HepG2 (cell line): Measurements from ENCODE around the gene SNAI3. TPM values are rescaled to one million over a fixed set of nuclear protein-coding genes. Genes with fewer than 3 reads are reported as not detected.

Source experiments
- CBX5 ChIP-seq: sonication (generic); formaldehyde crosslinking; IDR thresholded peaks from 2 replicates; pipeline ENCODE4 v1.4.0; 2020; ENCODE audit warnings: missing genetic modification reagents, borderline replicate concordance
- GTF2F1 ChIP-seq: fragments of 150-350 bp; IDR thresholded peaks from 2 replicates; pipeline ENCODE4 v1.6.1; 2014; ENCODE audit warnings: low read length
- GTF3A ChIP-seq: sonication (generic); formaldehyde crosslinking; conservative IDR thresholded peaks from 2 replicates; pipeline ENCODE4 v1.4.0; 2020; ENCODE audit warnings: mild to moderate bottlenecking, missing genetic modification reagents
- HDAC2 ChIP-seq: sonication (generic); formaldehyde crosslinking; IDR thresholded peaks from 2 replicates; pipeline ENCODE4 v1.4.0; 2020; ENCODE audit warnings: missing genetic modification reagents
- HOXD1 ChIP-seq: sonication (generic); formaldehyde crosslinking; IDR thresholded peaks from 2 replicates; pipeline ENCODE4 v1.5.0; 2020; ENCODE audit warnings: missing genetic modification reagents
- JUNB ChIP-seq: sonication (generic); formaldehyde crosslinking; IDR thresholded peaks from 2 replicates; pipeline ENCODE4 v1.8.0; 2022; ENCODE audit warnings: missing genetic modification reagents, mild to moderate bottlenecking, borderline replicate concordance
- KLF16 ChIP-seq, 2 experiments: sonication (generic) in 1 of 2; formaldehyde crosslinking in 1 of 2; IDR thresholded peaks; 2 replicates each; pipeline versions ENCODE4 v1.6.1 to v1.8.0; 2016 to 2023; ENCODE audit warnings: missing genetic modification reagents in 2 of 2, missing compliant biosample characterization in 1 of 2
- MTA1 ChIP-seq: sonication (generic); formaldehyde crosslinking; IDR thresholded peaks from 2 replicates; pipeline ENCODE4 v1.4.0; 2020; ENCODE audit warnings: missing genetic modification reagents, mild to moderate bottlenecking, borderline replicate concordance
- PAX8 ChIP-seq: sonication (generic); formaldehyde crosslinking; IDR thresholded peaks from 2 replicates; pipeline ENCODE4 v1.8.0; 2022; ENCODE audit warnings: mild to moderate bottlenecking, missing genetic modification reagents, borderline replicate concordance
- RARG ChIP-seq: sonication (generic); formaldehyde crosslinking; IDR thresholded peaks from 2 replicates; pipeline ENCODE4 v1.4.0; 2020; ENCODE audit warnings: low read depth, mild to moderate bottlenecking, missing genetic modification reagents
- SP1 ChIP-seq, 2 experiments: fragments of 450-650 bp in 1 of 2; sonication (generic) in 1 of 2; formaldehyde crosslinking in 1 of 2; IDR thresholded peaks; 2 replicates each; pipeline versions ENCODE4 v1.4.0 to v1.6.1; 2016 to 2020; ENCODE audit warnings: missing genetic modification reagents in 1 of 2
- ZBTB7B ChIP-seq: sonication (generic); formaldehyde crosslinking; IDR thresholded peaks from 2 replicates; pipeline ENCODE4 v1.4.0; 2020; ENCODE audit warnings: missing genetic modification reagents
- ZC3H13 ChIP-seq: sonication (generic); formaldehyde crosslinking; IDR thresholded peaks from 2 replicates; pipeline ENCODE4 v1.8.1; 2023; ENCODE audit warnings: mild to moderate bottlenecking, missing genetic modification reagents, moderate library complexity
- ZEB1 ChIP-seq: IDR thresholded peaks from 2 replicates; pipeline ENCODE4 v1.6.1; 2012; ENCODE audit warnings: mild to moderate bottlenecking, low read depth, inconsistent platforms; ENCODE audit not compliant: insufficient replicate concordance
- ZFAT ChIP-seq: sonication (generic); formaldehyde crosslinking; conservative IDR thresholded peaks from 2 replicates; pipeline ENCODE4 v1.8.1; 2023; ENCODE audit warnings: missing genetic modification reagents, inconsistent platforms
- ZNF20 ChIP-seq: sonication (generic); formaldehyde crosslinking; IDR thresholded peaks from 2 replicates; pipeline ENCODE4 v1.4.0; 2020; ENCODE audit warnings: mild to moderate bottlenecking, moderate library complexity, missing genetic modification reagents
- ZNF333 ChIP-seq: sonication (generic); formaldehyde crosslinking; IDR thresholded peaks from 2 replicates; pipeline ENCODE4 v1.4.0; 2020; ENCODE audit warnings: mild to moderate bottlenecking, missing genetic modification reagents, borderline replicate concordance
- ZNF652 ChIP-seq: IDR thresholded peaks from 2 replicates; pipeline ENCODE4 v1.6.1; 2016; ENCODE audit warnings: low read depth, borderline replicate concordance
- polyA plus RNA-seq, 8 experiments: library from polyadenylated mRNA; depleted of rRNA in 3 of 8; stranded (reverse) in 7 of 8; unstranded in 1 of 8; fragments of >200 nt; fragmentation: Illumina TruSeq in 4 of 8; extraction: Trizol in 4 of 8; gene quantifications; 2 replicates each; pipeline versions ENCODE4 v1.2.1 to v1.2.3, GENCODE V29; 2011 to 2016; ENCODE audit warnings: low read depth in 4 of 8, missing spikeins in 1 of 8, mixed read lengths in 1 of 8; ENCODE audit not compliant: insufficient read depth in 1 of 8
- total RNA-seq, 5 experiments: library from RNA; depleted of rRNA; stranded (reverse); fragments of >200 nt; fragmentation: Illumina TruSeq; extraction: Trizol; gene quantifications; 2 replicates each; pipeline ENCODE4 v1.2.3, GENCODE V29; 2016; ENCODE audit warnings: low read depth in 1 of 5
- TF ChIP-seq, protein P1 (sequence below): sonication (generic); formaldehyde crosslinking; IDR thresholded peaks from 2 replicates; pipeline ENCODE4 v1.8.0; 2022; ENCODE audit warnings: mild to moderate bottlenecking, missing genetic modification reagents; ENCODE audit not compliant: insufficient replicate concordance
- TF ChIP-seq, protein P2 (sequence below), 2 experiments: sonication (generic) in 1 of 2; formaldehyde crosslinking in 1 of 2; IDR thresholded peaks; 2 replicates each; pipeline versions ENCODE4 v1.4.0 to v1.6.1; 2018 to 2020; ENCODE audit warnings: missing genetic modification reagents in 2 of 2, borderline replicate concordance in 1 of 2, low read depth in 1 of 2, mild to moderate bottlenecking in 1 of 2, missing biosample characterization in 1 of 2
- TF ChIP-seq, protein P3 (sequence below): sonication (generic); formaldehyde crosslinking; IDR thresholded peaks from 2 replicates; pipeline ENCODE4 v1.8.1; 2023; ENCODE audit warnings: mild to moderate bottlenecking, missing genetic modification reagents, borderline replicate concordance
- TF ChIP-seq, protein P4 (sequence below): sonication (generic); formaldehyde crosslinking; IDR thresholded peaks from 2 replicates; pipeline ENCODE4 v1.8.0; 2022; ENCODE audit warnings: missing genetic modification reagents, mild to moderate bottlenecking, moderate library complexity, borderline replicate concordance

Gene SNAI3
- total and polyA plus RNA-seq, 2 of the 13 experiments (the other 11 are each of a cell fraction or from before 2014, with no cell fraction given) = 0.09 to 0.18 TPM

DNA sequence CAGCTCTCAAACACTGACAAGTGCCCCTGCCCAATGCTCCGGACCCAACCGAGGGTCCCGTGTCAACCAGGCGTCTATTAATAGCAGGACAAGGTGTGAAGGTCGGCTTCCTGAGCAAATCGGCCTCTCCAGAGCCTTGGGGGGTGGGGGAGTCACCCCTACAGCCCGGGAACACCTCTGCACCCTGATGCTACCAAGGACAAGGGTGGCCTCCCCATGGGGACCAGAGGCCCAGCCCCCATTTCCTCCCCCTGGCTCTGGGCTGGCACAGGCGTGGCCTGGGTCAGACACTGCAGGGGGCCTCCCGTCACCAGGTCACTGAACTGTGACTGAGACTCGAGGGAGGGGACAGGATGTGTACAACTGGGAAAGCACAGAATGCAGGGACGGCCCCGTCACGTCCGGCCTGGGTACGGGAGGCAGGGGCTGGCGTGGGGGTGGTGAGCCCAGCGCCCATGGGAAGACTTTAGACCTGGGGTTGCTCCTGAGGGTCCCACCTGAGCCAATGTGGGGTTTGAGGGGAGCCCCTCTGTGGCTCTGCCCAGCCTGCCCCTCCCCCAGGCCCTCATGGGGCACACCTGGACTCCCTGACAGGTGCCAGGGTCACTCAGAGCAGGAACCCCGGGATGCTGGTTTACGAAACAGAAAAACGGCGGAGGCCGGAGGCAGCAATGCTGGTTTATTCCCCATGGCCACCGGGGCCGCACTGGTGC, 34.9 kb downstream of the SNAI3 start (continued):
- no peak for TF ChIP-seq GTF3A (CRISPR knock-in tag)
- no peak for TF ChIP-seq ZNF333 (CRISPR knock-in tag)
- TF ChIP-seq, protein P1, sequence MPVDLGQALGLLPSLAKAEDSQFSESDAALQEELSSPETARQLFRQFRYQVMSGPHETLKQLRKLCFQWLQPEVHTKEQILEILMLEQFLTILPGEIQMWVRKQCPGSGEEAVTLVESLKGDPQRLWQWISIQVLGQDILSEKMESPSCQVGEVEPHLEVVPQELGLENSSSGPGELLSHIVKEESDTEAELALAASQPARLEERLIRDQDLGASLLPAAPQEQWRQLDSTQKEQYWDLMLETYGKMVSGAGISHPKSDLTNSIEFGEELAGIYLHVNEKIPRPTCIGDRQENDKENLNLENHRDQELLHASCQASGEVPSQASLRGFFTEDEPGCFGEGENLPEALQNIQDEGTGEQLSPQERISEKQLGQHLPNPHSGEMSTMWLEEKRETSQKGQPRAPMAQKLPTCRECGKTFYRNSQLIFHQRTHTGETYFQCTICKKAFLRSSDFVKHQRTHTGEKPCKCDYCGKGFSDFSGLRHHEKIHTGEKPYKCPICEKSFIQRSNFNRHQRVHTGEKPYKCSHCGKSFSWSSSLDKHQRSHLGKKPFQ (CRISPR knock-in tag) = peak; percentile 78
- no peak; the same call in 1 of the 2 replicates for TF ChIP-seq ZC3H13 (CRISPR knock-in tag)
- peak; percentile 96 for TF ChIP-seq ZBTB7B
- TF ChIP-seq ZEB1 = peak; percentile 57
- peak; percentile 89 for TF ChIP-seq HDAC2
- TF ChIP-seq MTA1 (CRISPR knock-in tag) = peak; percentile 73
- no peak for TF ChIP-seq ZNF20 (CRISPR knock-in tag)
- TF ChIP-seq KLF16 (CRISPR knock-in tag; IDR thresholded peaks at IDR 0.05) = peak in 1 of 2 experiments; percentile 91; a peak in 2 of 4 replicates
- no peak for TF ChIP-seq GTF2F1
- no peak; the same call in 1 of the 2 replicates for TF ChIP-seq RARG (CRISPR knock-in tag)
- no peak; the same call in 1 of the 2 replicates for TF ChIP-seq HOXD1
- TF ChIP-seq, protein P2, sequence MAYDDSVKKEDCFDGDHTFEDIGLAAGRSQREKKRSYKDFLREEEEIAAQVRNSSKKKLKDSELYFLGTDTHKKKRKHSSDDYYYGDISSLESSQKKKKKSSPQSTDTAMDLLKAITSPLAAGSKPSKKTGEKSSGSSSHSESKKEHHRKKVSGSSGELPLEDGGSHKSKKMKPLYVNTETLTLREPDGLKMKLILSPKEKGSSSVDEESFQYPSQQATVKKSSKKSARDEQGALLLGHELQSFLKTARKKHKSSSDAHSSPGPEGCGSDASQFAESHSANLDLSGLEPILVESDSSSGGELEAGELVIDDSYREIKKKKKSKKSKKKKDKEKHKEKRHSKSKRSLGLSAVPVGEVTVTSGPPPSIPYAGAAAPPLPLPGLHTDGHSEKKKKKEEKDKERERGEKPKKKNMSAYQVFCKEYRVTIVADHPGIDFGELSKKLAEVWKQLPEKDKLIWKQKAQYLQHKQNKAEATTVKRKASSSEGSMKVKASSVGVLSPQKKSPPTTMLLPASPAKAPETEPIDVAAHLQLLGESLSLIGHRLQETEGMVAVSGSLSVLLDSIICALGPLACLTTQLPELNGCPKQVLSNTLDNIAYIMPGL (CRISPR knock-in tag; IDR thresholded peaks at IDR 0.05; ENCODE audit: borderline replicate concordance in 1 of 2, low read depth in 1 of 2) = peak; percentile 46 to 67
- no peak for TF ChIP-seq ZFAT
- TF ChIP-seq PAX8 (CRISPR knock-in tag) = no peak
- no peak for TF ChIP-seq SP1 (IDR thresholded peaks at IDR 0.05)
- peak; percentile 73 for TF ChIP-seq SP1 (CRISPR knock-in tag; IDR thresholded peaks at IDR 0.05)
- TF ChIP-seq ZNF652 (CRISPR knock-in tag) = no peak
- TF ChIP-seq, protein P3, sequence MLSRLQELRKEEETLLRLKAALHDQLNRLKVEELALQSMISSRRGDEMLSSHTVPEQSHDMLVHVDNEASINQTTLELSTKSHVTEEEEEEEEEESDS (CRISPR knock-in tag) = no peak; the same call in 1 of the 2 replicates
- TF ChIP-seq CBX5 (CRISPR knock-in tag) = peak; percentile 22; the same call in 1 of the 2 replicates
- TF ChIP-seq, protein P4, sequence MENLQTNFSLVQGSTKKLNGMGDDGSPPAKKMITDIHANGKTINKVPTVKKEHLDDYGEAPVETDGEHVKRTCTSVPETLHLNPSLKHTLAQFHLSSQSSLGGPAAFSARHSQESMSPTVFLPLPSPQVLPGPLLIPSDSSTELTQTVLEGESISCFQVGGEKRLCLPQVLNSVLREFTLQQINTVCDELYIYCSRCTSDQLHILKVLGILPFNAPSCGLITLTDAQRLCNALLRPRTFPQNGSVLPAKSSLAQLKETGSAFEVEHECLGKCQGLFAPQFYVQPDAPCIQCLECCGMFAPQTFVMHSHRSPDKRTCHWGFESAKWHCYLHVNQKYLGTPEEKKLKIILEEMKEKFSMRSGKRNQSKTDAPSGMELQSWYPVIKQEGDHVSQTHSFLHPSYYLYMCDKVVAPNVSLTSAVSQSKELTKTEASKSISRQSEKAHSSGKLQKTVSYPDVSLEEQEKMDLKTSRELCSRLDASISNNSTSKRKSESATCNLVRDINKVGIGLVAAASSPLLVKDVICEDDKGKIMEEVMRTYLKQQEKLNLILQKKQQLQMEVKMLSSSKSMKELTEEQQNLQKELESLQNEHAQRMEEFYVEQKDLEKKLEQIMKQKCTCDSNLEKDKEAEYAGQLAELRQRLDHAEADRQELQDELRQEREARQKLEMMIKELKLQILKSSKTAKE (CRISPR knock-in tag) = peak; percentile 97
- no peak for TF ChIP-seq JUNB (CRISPR knock-in tag)
